ENCODE data around the gene CNTNAP2.

CNTNAP2 gene

DNA sequence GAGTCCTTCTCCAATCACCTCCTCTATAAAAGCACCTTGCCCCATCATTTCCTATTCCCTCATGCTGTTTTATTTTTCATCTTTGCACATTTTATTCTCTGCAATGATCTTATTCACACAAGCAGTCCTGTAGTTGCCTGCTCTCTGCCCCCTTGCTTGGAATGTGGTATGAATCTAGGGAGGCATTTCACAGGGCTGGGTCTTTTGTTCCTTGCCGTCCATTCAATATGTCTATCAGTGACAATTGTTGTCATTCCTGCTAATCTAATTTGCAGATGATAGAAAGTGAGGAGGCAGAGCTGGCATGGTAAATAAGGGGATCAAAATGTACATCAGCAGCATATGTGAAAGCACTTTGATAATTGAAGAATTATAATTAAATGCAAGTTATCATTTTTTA lies 2227.8 kb downstream of the CNTNAP2 start:
- no peak for DNase-seq (ENCODE audit: low spot score)

DNA sequence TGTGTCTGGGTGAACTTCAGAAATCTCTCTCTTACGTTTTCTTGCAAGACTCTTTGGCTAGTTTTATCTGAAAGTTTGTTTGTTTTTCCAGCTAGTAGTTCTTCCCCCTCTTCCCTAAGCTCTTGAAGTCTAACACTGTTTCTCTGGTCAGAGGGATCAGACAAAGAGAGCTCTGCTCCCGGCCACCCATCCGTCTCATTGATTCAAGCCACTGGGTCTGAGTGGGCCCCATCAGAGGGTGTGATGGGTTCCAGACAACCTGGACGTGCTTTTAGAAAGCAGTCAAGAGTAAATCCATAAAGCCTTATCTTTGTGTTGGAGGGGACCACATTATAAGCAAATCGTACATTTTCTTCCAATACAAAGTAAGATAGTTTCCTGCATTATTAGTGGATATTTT lies 2231.4 kb downstream of the CNTNAP2 start:
- DNase-seq (ENCODE audit: low spot score), result no peak

DNA sequence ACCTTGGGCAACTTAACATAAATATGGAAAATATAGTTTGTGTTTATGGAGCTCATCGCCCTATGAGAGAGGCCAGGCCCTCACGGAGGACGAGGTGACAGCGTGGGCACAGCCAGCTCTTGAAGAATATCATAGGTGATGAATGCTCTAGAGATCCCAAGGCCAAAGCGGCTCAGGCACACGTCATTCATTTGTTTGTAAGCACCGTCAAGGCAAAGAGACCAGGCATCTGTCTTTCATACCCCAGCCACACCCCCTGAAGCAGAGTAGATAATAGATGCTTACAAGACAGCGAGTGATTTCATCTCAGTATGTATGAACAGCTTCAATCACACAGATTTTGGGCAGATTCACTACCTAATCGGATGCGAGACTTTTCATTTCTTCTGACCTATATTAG lies 2231.9 kb downstream of the CNTNAP2 start:
- DNase-seq (ENCODE audit: low spot score), result no peak

DNA sequence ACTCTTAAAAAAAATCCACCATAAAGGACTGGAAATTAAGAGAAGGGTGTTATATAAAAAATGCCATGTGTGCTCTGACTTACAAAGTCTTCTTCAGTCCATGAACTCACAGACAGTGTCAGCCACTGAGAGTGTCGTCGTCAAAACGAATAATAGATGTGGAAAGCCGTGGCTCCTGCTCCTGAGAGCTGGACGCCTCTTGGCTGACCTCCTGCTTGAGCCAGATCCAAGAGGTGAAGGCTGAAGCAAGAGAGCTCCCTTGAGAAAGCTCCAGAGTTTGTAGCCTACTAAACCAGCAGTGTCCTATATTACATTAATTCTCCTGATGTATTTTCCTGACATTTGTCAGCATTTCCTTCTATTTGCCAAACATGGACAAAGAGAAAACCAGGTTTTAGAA lies 2239.7 kb downstream of the CNTNAP2 start:
- no peak for DNase-seq (ENCODE audit: low spot score)

DNA sequence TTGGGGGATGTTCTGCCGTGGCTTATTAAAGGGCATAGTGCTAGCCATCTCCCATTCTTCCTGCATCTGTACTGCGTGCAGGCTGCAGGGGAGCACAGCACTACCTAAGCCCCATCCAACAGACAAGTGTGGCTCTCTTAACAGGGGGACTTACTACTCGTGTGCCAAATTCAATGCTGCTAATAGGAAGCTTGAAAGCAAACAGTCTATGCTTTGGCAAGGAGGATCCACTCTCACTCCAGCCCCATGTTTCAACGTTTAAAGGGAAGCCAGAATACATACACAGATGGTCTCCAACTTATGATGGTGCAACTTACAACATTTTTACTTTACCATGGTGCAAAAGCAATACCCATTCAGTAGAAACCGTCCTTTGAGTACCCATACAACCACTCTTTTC lies 2245.9 kb downstream of the CNTNAP2 start:
- DNase-seq (ENCODE audit: low spot score), result no peak

DNA sequence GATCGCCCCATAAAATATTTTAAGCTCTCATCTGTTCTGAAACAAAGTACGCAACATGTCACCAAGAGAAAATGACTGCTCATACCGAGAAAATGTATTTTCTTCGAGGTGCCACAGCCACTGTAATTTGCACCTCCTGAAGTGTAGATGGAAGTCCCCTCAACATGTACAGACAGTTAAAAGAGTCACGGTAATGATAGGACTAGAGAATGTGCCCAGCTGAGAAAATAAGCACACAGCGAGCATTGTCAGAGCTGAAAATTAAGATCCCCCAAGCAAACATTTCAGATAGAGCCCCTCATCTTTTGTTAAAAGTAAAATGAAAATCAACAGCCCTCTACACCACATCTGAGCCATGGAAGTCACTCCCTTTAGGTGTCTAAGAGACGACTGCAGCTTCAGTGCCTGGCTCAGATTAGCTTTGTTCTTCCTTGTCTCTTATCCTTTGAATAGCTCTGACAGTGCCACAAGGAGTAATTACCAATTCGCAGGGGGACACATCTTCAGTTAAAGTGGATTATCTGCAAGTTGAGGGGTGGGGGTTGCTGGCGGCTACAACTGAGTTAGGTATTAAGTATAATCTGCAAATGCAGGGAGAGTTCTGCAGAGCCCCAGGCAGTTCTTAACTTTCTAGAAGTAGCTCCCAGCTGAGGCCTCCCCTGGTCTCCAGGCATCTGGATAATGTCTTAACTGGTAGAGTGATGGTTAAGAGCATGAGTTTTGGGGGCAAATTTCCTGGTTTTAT lies 2251.3 kb downstream of the CNTNAP2 start:
- no peak for DNase-seq (ENCODE audit: low spot score)

DNA sequence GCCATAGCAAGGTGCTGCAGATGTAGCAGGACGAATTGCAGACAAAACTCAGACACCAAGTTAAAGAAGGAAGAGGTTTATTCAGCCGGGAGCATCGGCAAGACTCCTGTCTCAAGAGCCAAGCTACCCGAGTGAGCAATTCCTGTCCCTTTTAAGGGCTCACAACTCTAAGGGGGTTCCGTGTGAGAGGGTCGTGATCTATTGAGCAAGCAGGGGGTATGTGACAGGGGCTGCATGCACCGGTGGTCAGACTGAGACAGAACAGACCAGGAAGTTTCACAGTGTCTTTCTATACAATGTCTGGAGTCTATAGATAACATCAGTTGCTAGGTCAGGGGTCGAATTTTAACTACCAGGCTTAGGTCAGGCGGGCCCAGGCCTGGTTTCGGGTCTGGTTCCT lies 2252.0 kb downstream of the CNTNAP2 start:
- no peak for DNase-seq (ENCODE audit: low spot score)

DNA sequence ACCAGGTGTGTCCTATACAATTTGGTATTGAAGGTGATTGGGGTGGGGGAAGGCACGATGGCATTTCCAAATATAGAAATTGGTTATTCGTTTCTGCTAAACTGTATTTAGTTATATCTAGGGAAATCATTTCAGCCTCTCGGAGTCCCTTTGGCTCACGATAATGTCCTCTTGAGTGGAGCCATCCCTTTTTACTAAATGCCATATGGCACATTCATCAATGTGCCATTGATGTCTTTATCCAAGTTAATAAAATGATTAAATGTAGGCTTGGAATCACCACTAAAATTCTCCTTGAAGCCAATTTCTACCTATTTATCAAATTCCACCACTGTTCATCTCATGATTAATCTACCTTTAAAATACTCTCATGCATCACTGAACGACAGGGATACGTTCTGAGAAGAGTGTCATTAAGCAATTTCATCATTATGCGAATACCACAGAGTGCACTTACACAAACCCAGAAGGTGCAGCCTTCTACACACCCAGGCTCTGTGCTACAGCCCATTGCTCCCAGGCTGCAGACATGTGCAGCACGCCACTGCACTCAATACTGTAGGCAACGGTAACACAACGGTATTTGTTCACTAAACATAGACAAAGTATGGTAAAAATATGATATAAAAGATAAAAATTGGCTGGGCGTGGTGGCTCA lies 2254.8 kb downstream of the CNTNAP2 start:
- DNase-seq (ENCODE audit: low spot score), result no peak

DNA sequence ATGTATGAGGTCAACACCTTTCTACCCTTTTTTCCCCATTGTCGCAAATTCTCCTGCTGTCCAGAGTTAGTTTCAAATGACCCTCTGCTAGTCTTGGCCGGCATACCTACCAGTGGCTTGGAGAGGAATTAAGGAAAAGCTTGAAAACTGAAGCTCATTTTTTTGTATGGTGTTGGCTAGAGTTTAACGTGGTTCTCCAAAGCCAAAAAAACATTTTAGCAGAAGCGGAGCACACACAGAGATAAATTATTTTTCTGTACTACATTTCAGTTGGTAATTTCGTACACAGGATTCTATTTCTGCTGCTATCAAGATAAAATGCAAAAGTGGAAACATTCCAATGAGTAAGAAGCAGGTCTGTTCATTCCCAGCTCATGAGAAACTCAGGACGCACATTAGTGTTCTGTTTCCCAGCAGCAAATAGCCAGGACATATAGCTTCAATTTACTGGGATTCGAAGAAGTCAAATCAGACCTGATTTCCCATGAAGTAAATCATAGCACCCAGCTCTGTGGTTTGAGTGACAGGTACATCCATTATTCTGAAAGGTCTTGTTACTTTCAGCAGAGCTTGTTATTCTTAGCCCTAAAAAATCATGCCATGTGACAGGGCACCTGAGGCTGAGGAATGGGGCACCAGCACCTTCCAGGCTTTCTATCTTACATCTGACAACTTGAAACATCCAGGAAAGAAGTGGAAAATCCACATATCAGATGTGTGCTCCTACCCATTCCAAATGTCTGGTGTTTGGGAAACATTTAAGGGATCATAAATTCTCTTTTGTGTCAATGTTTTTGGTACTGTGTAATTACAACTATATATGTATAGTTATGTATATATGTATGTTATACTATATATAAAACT lies 2258.0 kb downstream of the CNTNAP2 start:
- DNase-seq (ENCODE audit: low spot score), result no peak

DNA sequence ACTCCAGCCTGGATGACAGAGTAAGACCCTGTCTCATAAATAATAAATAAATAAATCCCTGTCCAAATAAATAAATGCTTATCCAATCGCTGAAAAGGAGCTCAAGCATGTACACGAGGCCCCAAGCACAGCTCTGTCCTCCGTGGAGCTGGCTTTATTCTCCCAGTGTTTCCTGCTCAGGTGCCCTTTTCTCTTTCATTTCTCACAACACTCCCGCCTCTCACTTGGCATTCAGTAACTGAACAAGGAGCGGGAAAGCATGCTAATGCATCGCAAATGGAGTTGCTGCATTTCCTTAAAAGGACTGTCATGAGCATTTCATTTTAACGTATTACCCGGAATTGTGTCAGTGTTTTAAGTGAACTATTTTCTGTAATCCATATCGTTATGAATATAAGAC lies 2263.1 kb downstream of the CNTNAP2 start:
- no peak for DNase-seq (ENCODE audit: low spot score)

DNA sequence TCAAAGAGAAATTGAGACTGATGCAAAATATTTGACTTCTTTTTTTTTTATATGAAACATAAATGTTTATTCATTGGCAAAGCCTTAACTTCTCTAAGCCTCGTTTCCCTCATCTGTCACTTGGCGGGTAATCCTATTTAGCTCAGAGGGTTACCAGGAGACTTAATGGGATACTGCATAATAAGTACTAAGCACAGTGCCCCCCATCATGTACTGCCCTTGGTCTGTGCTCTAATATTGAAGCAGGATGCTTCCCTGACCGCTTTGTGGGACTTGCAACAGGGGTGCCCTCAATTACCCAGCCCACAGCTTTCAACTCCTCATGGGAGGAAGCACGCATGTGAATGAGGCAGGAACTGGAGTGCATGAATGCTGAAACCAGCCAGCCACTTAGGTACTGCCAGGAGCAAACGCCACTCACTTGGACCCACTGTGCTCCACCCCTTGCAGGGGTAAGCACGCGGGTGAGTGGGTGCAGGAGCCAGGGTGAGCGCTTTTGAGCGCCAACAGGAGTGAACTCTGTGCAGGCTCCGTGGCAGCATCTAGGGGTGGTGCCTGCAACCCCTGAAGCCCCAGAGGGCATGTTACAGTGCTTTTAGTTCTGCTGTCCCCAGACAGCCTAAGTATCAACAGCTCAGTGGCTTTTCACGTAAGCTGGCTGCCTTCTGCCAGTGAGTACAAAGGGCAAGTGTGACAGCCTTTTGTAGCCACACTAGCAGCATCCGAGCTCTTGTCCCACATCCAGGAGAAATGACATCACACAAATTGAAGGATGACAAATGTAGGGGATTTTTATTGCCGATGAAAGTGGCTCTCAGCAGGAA lies 2264.2 kb downstream of the CNTNAP2 start:
- DNase-seq (ENCODE audit: low spot score), result no peak

DNA sequence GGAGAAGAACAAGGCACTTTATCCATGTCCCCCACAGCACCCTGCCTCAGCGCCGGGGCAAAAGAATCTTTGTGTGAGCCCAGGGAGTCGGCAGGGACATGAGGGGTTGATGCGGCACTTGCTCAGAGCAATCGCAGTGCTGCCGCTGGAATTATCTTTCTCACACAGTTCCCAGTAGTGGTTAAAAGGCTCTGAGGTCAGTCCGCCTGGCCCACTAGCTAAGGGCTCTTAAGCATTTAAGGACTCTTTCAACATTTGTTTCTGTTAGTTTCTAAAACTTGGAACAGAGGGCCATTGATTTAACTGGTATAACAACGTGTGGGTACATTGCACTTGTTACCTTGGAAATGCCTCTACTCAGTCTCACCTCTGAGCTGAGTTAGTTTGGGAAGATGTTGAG lies 2266.0 kb downstream of the CNTNAP2 start:
- no peak for DNase-seq (ENCODE audit: low spot score)

DNA sequence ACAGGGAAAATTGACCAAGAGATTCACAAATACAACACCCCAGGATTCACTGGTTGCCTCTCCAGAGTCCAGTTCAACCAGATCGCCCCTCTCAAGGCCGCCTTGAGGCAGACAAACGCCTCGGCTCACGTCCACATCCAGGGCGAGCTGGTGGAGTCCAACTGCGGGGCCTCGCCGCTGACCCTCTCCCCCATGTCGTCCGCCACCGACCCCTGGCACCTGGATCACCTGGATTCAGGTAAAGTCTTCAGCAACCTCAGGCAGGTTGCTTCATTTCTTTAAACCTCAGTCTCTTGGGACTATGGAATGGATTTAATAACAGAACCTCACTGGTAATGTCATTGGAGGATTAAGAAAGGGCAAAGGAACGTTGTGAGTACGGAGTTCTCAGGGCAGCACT lies 2267.1 kb downstream of the CNTNAP2 start:
- no peak for DNase-seq (ENCODE audit: low spot score)

DNA sequence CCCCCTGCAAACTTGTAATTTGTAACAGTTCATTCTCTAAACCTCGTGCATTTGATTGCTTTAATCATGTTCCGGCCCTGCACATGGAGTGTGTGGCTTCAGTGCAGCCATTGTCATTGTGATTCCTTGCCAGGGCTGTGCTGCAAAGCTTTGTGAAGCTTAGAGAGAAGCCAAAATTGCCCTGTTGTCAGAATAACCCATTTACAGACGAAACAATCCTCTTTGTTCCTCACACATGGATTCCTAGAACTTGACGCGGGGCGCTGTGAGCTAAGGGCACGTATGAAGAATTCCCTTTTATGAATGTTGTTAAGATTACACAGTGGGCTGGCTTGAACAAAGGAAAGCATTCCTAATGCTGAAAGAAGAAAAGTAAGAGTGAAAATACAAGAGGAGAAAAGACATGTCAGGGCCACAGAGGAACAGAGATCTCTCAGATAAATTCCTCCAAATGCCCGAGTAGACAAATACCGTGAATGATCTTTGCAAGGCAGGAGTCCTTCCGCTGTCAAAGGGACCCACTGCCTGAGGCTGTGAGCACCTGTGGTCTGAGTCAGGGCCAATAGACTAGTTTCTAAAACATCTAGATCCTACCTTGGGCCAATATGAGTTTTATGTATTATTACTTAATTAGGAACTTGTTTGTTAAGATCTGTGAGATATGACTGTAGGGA lies 2268.5 kb downstream of the CNTNAP2 start:
- no peak for DNase-seq (ENCODE audit: low spot score)

DNA sequence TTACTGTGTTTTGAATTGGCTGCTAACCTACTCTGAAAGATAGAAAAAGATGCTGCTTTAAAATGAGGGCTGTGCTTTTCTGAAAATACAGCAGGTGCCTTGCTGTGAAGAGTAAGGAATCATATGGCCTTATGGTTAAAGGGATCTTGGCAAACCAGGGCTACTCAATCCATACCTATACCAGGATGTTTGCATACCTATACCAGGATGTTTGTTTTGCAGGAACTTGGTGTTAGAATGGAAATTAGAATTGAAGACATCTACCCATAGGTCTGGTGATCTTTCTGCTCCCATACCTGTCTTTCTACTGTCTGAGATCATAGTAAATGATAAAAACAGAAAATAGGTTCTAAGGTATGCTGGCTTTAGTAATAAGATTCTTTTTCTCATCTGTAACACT lies 2273.8 kb downstream of the CNTNAP2 start:
- DNase-seq (ENCODE audit: low spot score), result no peak

DNA sequence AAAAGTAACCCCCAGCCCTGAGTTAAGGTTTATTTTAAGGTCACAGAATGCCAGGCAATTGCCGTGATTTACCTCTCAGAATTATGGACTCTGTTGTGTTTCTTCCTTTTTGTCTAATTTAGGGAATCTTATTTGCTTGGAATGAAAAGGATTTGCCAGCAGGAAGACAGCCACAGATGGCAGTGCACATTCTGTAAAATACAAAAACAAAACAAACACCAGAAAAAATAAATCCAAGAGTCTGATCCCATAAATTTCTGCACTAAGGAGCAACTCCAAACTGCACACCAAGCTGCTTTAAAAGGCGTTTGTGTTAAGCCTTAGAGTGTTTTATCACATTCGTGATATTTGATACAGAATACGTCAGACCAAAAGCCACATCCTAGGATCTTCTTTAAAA lies 2275.0 kb downstream of the CNTNAP2 start:
- no peak for DNase-seq (ENCODE audit: low spot score)

DNA sequence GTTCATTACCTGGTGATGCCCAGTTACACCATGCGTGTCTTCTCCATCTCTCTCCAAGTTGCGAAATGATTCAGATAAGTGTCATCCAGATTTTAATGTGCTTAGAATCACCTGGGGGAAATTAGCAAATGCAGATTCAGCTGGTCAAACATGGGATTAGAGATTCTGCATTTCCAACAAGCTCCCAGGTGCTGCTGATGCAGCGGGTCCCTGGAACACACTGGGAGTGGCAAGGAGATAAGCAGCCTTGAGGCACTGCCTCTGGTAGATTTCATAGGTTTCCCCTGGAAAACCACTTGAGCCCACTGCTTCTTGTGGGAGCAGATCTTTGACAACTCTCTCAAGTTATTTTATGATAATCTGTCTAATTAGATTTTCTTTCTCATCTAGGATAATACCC lies 2278.0 kb downstream of the CNTNAP2 start:
- DNase-seq (ENCODE audit: low spot score), result no peak

DNA sequence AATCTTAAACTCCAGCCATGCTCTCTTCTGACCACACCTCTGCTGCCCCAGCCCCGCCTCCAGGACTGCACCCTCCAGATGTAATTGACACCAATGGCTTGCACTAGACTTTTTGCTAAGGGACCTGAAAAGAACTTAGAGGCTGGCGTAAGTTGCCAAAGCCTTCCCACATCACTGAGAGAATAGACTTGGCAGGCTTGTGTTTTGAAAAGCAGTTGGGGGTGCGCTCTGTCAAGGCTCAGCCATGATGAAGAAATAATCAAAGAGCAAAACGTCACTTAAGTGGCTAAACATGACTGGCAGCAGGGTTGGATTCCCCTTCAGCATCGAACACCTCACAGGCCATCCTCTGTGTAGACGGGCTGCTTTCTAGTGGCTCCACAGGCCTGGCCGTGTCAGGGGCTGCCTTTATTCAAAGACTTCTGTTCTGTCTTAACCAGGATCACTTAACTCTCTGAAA lies 2278.8 kb downstream of the CNTNAP2 start:
- DNase-seq (ENCODE audit: low spot score), result no peak

DNA sequence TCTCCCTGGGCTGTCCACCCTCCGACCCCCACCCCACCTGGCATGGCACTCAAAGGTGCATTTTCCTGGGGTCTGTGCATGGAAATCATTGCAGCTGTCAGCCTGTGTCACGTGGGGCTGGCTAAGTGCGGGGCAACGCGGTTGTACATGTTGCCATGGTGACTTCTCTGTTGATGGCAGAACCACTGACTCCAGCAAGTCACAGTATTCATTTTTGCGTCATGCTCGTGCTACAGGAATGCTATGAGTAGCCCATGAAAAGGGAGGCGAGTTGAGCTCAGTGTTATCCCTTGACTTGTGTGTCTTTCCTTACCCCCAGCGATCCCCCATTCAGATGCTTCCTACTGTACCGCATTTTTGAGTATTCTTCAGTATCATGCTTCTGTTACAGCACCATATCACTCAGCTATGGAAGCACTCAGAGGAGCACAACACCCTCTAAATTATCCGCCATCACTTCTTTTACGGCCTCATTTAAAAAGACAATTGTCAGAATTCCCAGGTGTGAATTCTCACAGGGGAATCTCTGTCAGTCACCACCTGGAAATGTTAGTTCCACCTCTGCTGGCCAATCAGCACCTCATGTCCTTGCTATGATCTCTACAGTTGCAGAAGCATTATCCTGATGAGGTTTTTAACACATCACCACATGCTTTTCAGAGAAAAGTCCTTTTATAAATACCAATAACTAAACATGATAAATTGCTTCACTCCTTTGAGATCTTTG lies 2279.6 kb downstream of the CNTNAP2 start:
- no peak for DNase-seq (ENCODE audit: low spot score)

DNA sequence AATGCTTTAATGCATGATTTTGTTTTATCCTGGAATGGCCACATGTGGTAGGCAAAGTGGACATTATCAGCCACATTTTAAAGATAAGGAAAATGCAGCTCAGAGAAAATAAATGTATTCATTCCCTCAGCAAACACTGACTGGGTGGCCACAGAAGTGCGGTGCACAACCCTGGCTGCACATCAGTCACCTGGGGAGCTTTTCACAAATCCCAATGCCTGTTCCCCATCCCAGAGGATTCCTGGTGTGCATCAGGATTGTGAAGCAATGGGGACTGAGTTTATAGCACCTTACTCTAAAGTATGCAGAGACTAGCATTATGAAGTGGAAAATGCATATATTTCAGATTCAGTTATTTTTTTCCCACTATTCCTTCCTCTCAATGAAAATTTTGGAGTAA lies 2280.5 kb downstream of the CNTNAP2 start:
- no peak for DNase-seq (ENCODE audit: low spot score)

DNA sequence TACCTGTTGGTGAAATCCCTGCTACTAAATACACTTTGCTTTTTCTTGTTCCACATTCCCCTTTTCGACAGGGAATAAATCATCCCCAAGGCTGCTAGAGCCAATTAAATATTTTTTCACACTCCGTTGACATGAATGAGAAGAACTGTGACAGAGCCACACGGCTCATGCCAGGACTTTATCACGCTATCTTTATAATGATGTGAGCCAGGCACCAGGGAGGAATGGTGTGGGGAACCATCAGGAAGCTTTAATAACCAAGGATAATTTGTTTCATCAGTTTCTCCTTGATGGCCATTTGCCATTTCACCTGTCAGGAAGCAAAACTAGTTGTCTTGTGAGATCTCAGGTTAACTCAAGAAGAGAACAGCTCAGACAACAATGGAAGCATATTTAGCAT lies 2280.9 kb downstream of the CNTNAP2 start:
- DNase-seq (ENCODE audit: low spot score), result no peak

Data from AG20443 (cell line).